NCI-H524 (cell line): Measurements from ENCODE around the gene PACSIN1.
A peak's percentile ranks its signal among the peaks of the same experiment; 100 is the strongest.

Source experiments
- DNase-seq, 2 experiments: peaks; one replicate each; lab custom pipeline; 2025; lab: John Stamatoyannopoulos, UW

Gene PACSIN1

GRCh38 chr6:34527751-34528670 lies 62.1 kb downstream of the PACSIN1 start:
- no peak for DNase-seq

GRCh38 chr6:34528996-34529664 lies 63.3 kb downstream of the PACSIN1 start:
- no peak for DNase-seq

- peak in 1 of 2 experiments; percentile 32 for DNase-seq
Observed at GRCh38 chr6:34529665-34530327, 63.9 kb downstream of the PACSIN1 start.

DNA sequence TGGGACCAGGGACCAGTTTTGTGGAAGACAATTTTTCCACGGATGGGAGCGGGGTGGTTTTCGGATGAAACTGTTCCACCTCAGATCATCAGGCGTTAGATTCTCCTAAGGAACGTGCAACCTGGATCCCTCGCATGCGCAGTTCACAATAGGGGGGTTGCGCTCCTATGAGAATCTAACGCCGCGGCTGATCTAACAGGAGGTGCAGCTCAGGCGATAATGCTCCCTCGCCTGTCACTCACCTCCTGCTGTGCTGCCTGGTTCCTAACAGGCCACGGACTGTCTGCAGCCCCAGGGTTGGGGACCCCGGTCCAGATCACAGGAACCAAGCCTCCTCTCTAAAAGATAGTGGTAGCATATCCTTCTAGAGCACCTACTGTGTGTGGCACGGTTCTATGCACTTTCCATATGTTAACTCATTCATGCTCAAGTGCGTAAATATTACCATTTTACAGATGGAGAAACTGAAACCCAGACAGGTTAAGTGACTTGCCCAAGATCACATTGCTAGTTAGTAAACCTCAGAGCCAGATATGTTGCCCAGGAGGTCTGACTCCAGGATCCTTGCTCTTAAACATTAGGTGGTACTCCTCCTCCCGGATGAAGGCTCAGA lies 65.0 kb downstream of the PACSIN1 start:
- DNase-seq = no peak

DNA sequence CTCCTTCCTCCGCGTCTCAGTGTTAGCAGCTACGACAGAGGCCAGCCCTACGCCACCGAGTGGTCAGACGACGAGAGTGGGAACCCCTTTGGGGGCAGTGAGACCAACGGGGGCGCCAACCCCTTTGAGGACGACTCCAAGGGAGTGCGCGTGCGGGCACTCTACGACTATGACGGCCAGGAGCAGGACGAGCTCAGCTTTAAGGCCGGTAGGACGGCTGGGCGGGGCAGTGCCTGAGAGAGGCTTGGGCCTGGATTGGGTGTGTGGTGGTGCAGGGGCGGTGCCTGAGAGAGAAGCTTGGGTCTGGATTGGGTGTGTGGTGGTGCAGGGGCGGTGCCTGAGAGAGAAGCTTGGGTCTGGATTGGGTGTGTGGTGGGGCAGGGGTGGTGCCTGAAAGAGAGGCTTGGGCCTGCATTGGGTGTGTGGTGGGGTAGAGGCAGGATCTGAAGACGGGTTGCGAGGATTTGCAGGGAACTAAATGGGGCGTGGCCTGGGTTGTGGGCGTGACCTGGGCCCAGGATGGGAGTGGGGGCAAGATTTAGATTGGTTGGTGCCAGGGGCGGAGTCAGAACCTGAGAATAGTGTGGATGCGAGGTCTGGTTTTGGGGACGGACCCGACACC lies 65.8 kb downstream of the PACSIN1 start:
- no peak for DNase-seq

DNA sequence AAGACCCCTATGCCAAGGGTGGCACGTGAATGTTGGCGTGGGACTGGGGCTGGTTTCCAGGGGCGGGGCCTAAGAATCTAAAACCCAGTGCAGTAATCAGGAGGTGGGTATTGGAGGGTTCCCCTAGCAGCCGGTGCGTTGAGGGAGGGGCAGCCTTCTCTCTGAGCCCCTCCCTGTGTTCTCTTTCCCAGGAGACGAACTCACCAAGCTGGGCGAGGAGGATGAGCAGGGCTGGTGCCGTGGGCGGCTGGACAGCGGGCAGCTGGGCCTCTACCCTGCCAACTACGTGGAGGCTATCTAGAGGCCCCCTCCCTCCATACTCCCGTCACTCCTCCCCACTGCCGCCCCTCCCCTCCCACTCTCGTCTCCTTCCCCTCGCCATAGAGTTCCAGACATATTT lies 66.4 kb downstream of the PACSIN1 start:
- DNase-seq = no peak

- DNase-seq = no peak
Observed at GRCh38 chr6:34534146-34534545, 68.3 kb downstream of the PACSIN1 start.

DNA sequence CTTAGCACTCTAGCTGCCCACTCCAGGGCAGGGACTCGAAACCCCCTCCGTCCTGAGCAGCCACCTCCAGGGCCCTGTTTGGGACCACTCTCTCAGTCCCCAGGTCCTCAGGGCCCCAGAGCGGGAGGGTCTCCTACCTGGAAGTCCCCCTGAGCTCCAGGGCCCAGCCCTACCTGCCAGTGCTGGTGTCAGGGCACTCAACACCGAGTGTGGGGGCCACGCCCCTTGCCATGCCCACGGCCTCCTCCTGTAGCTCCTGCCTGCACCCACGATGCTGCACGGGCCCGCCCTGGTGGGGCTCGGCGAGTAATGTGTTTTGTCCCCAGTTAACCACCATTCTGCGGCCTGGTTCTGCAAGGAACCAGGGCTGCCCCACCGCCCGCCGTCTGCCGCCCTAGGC lies 68.8 kb downstream of the PACSIN1 start:
- no peak for DNase-seq

DNA sequence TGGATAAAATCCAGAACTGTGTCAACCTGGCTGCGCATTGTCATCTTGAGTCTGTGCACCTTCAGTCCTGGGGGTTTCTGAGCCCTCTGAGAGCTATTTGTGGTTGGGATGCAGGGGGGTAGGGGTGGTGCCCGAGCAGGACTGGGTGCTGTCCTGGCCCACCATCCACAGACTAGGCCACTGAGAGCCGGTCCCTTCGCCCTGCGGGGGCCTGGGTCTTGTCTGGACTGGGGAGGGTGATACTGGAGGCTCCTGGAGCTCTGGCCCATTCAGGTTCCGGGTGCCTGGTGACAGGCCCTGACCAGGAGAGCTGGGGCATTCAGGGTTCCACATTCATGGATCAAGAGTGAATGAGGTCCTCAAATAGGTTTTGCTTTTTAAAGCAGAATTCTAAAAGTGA lies 69.3 kb downstream of the PACSIN1 start:
- DNase-seq = no peak

DNA sequence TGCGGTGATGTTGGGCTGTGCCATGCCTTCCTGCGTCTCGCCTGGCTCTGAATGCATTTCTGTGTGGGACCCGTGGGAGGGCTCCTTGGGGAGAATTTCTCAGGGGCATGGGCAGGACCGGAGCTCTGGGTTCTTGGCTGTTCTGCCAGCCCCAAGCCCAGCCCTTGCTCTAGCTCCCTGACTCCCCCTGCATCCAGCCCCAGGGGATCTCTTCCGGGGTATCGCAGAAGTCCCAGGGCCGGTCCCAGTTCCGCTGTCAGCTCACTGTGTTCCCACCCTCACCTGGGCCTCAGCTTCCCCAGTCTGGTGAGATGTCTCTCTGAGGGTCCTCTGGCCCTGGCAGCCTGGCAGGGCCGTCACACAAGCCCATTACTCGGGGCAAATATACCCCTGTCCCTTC lies 69.8 kb downstream of the PACSIN1 start:
- DNase-seq = no peak

DNA sequence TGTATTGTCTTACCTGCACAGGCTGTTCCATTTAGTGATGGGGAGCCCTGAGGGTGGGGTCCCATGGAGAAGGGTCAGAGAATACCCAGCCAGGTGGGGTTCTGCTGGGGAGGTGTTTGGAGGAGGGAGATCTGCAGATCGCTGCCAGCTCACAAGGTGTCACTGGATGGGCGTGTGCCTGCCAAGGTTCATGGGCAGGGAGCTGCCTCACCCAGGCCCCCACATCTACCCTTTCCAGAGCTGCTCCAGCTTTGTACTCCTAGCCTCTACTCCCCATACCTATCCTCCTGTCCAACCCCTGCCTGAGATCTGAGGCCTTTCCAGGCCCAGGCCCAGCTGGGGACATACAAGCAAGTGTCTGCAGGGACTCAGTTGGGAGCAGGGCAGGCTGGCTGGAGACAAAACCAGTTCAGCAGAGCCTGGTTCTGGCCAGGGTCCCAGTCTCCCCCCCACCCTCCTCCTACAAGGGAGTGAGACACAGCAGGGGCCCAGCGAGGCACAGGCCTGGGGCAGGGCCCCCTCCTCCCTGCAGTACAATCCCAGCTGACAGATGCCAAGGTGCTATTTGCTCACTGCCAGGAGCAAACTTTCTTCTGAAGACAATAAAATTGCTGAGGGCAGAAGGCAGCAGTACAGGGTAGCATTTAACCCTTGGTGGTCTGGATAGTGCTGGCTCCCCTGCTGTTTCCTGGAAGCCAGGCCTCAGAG lies 70.5 kb downstream of the PACSIN1 start:
- DNase-seq = peak in 1 of 2 experiments; percentile 62

GRCh38 chr6:34536959-34537848 lies 71.3 kb downstream of the PACSIN1 start:
- DNase-seq = no peak

DNA sequence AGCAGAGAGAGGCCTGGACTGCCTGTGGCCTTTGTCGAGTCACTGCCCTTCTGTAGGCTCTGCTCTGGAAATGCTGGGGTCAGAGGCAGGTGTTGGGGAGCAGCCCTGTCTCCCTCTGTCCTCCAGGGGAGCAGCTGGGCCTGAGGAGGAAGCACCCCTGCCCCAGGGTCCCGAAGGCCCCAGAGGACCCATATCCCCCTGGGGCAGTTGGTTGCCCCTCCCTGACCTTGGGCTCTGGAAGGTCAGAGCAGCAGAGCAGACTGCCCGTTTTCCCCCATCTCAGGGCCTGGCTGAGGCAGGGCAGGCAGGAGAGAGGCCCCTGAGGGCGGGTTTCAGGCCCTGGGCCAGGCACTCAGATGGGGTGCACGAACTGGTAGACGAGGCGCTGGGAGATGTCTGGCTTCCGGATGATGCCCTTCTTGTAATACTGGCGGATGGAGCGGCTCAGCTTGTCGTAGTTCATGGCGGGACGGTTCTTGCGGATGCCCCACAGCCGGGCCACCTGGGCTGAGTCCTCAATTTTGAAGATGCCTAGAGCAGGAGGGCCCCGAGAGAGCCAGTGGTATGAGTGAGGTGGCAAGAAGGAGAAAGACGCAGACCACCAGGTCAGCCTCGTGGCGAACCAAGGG lies 72.2 kb downstream of the PACSIN1 start:
- no peak for DNase-seq

- DNase-seq = no peak
Observed at GRCh38 chr6:34538581-34538980, 72.7 kb downstream of the PACSIN1 start.

- DNase-seq = peak in 1 of 2 experiments; percentile 55
Observed at GRCh38 chr6:34539181-34539580, 73.3 kb downstream of the PACSIN1 start.

DNA sequence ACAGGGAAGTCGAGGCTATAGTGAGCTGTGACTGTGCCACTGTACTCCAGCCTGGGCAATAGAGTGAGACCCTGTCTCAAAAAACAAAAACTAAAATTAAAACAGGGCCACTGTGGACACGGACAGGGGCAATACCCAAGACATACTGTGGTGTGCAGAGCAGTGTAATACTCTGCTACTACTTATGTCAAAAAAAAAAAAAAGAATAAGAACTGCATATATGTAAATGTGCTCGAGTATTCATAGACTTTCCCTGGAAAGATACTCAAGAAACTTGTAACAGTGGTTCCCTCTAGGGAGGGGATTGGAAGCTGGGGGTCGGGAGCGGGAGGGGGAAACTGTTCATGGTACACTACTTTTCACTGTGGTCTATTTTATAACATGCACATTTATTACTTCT lies 74.3 kb downstream of the PACSIN1 start:
- DNase-seq = no peak

GRCh38 chr6:34540841-34541240 lies 75.0 kb downstream of the PACSIN1 start:
- no peak for DNase-seq

- no peak for DNase-seq
Observed at GRCh38 chr6:34543421-34543820, 77.5 kb downstream of the PACSIN1 start.

GRCh38 chr6:34544052-34544604 lies 78.3 kb downstream of the PACSIN1 start:
- no peak for DNase-seq
